Measurements from ENCODE around the gene LGALS7B. TPM values are rescaled to one million over a fixed set of nuclear protein-coding genes. Genes with fewer than 3 reads are reported as not detected.

Gene LGALS7B
- polyA plus RNA-seq, 1 of the 3 experiments (the other 2 are of a cell fraction), result not detected

DNA sequence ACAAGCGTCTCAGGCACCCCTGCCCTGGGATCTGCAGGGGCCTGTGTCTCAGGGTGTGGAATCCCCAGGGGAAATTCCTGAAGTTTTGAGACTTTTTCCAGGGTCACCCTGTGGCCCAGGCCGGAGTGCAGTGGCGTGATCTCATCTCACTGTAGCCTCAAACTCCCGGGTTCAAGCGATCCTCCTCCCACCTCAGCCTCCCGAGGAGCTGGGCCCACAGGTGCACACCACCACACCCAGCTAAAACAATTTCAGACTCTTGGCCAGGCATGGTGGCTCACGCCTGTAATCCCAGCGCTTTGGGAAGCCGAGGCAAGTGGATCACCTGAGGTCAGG lies 48.8 kb upstream of the LGALS7B start:
- Histone ChIP-seq H3K79me2 (ENCODE audit: insufficient read depth) (no peaks in the 10 kb centered on the region), H3K4me2 (no peak overlapping the region), H3K4me3 (ENCODE audit: low read depth in 2 of 2, low read length in 1 of 2) (no peak overlapping the region), H3K27ac (ENCODE audit: low read depth in 2 of 2, low read length in 1 of 2) (no peak overlapping the region), H3F3A (replicated peaks; ENCODE audit: insufficient read depth) (peaks cover 2% of the 10 kb centered on the region), H4K20me1 (ENCODE audit: insufficient read depth) (no peaks in the 10 kb centered on the region), H2AFZ (ENCODE audit: low read depth) (no peak overlapping the region), H3K9me2 (no peaks in the 10 kb centered on the region), H3K9me3 (no peaks in the 10 kb centered on the region), H3K36me3 (replicated peaks in 1 of 2; ENCODE audit: control insufficient read depth in 1 of 2, insufficient read depth in 2 of 2, low read length in 1 of 2) (no peaks in the 10 kb centered on the region), H3K9ac (no peak overlapping the region), H3K27me3 (ENCODE audit: insufficient read depth) (no peaks in the 10 kb centered on the region), H3K4me1 (ENCODE audit: control insufficient read depth in 1 of 2, insufficient read depth in 2 of 2, low read depth in 1 of 2, low read length in 1 of 2) (peaks cover 0 to 6% of the 10 kb centered on the region in 2 experiments; a peak in 1 of 4 replicates)
- DNase-seq, result no peak
- WGBS (ENCODE audit: low lambda C conversion rate), result 88% methylated on average over 9 of the region's 9 CpGs
- TF ChIP-seq, protein P1, sequence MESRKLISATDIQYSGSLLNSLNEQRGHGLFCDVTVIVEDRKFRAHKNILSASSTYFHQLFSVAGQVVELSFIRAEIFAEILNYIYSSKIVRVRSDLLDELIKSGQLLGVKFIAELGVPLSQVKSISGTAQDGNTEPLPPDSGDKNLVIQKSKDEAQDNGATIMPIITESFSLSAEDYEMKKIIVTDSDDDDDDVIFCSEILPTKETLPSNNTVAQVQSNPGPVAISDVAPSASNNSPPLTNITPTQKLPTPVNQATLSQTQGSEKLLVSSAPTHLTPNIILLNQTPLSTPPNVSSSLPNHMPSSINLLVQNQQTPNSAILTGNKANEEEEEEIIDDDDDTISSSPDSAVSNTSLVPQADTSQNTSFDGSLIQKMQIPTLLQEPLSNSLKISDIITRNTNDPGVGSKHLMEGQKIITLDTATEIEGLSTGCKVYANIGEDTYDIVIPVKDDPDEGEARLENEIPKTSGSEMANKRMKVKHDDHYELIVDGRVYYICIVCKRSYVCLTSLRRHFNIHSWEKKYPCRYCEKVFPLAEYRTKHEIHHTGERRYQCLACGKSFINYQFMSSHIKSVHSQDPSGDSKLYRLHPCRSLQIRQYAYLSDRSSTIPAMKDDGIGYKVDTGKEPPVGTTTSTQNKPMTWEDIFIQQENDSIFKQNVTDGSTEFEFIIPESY (IDR thresholded peaks at IDR 0.05; ENCODE audit: borderline replicate concordance, low read depth), result no peak
- no peak for TF ChIP-seq EP300 (IDR thresholded peaks at IDR 0.05; ENCODE audit: borderline replicate concordance in 1 of 2, low read depth in 1 of 2, low read length in 1 of 2)
- no peak for TF ChIP-seq ELF1 (IDR thresholded peaks at IDR 0.05)
- no peak for TF ChIP-seq NRF1 (IDR thresholded peaks at IDR 0.05; ENCODE audit: low read depth, low read length)
- TF ChIP-seq YY1 (IDR thresholded peaks at IDR 0.05; ENCODE audit: low read depth), result no peak
- TF ChIP-seq JUND (IDR thresholded peaks at IDR 0.05), result no peak
- TF ChIP-seq RAD21 (IDR thresholded peaks at IDR 0.05; ENCODE audit: low read length), result no peak
- TF ChIP-seq RCOR1 (IDR thresholded peaks at IDR 0.05; ENCODE audit: low read length), result no peak
- TF ChIP-seq, protein P2, sequence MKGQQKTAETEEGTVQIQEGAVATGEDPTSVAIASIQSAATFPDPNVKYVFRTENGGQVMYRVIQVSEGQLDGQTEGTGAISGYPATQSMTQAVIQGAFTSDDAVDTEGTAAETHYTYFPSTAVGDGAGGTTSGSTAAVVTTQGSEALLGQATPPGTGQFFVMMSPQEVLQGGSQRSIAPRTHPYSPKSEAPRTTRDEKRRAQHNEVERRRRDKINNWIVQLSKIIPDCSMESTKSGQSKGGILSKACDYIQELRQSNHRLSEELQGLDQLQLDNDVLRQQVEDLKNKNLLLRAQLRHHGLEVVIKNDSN (IDR thresholded peaks at IDR 0.05; ENCODE audit: borderline replicate concordance, low read depth), result no peak
- TF ChIP-seq CHD2 (IDR thresholded peaks at IDR 0.05; ENCODE audit: low read length, partially characterized antibody), result no peak
- no peak for TF ChIP-seq SMC3 (IDR thresholded peaks at IDR 0.05; ENCODE audit: low read depth, low read length)
- no peak for TF ChIP-seq TAF1 (IDR thresholded peaks at IDR 0.05; ENCODE audit: borderline replicate concordance, low read depth, low read length)
- TF ChIP-seq FOXM1 (IDR thresholded peaks at IDR 0.05; ENCODE audit: low read depth), result no peak
- TF ChIP-seq RFX5 (IDR thresholded peaks at IDR 0.05; ENCODE audit: low read length), result no peak
- TF ChIP-seq TCF12 (IDR thresholded peaks at IDR 0.05), result no peak
- no peak for TF ChIP-seq FOSL2 (IDR thresholded peaks at IDR 0.05; ENCODE audit: borderline replicate concordance, low read depth)
- ChIA-PET CTCF (no interaction called here), POLR2A (no interaction called here)

DNA sequence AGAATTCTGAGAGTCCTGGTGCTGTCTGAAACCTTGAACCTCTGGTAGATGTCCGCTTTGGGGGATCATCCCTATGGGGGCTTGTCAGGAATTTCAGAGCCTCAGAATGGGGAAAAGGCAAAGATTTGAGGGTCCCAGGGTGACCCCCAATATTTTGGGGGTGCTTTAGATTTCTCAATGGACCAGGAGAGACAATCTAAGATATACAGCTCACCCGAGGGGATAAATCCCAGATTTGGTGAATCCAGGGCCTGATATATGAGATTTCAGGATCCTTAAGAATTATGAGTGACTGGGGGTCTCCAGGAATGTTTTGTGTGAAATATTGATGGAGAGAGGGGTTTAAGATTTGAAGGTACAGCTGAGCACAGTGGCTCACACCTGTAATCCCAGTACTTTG lies 48.1 kb upstream of the LGALS7B start:
- H2AFZ ChIP-seq (ENCODE audit: low read depth), result no peak overlapping the region
- CTCF ChIA-PET, result no interaction called here
- no peaks in the 10 kb centered on the region for H4K20me1 ChIP-seq (ENCODE audit: insufficient read depth)
- H3K27me3 ChIP-seq (ENCODE audit: insufficient read depth), result no peaks in the 10 kb centered on the region
- no peak overlapping the region for H3K9ac ChIP-seq
- H3K9me3 ChIP-seq, result no peaks in the 10 kb centered on the region
- POLR2A ChIA-PET, result no interaction called here
- no peak overlapping the region for H3K4me3 ChIP-seq (ENCODE audit: low read depth in 2 of 2, low read length in 1 of 2)
- H3K79me2 ChIP-seq (ENCODE audit: insufficient read depth), result no peaks in the 10 kb centered on the region
- WGBS (ENCODE audit: low lambda C conversion rate), result 81% methylated on average over 2 of the region's 2 CpGs
- DNase-seq, result no peak
- no peaks in the 10 kb centered on the region for H3K9me2 ChIP-seq
- H3F3A ChIP-seq (replicated peaks; ENCODE audit: insufficient read depth), result no peaks in the 10 kb centered on the region
- no peak overlapping the region for H3K27ac ChIP-seq (ENCODE audit: low read depth in 2 of 2, low read length in 1 of 2)
- H3K4me1 ChIP-seq (ENCODE audit: control insufficient read depth in 1 of 2, insufficient read depth in 2 of 2, low read depth in 1 of 2, low read length in 1 of 2), result peaks cover 0 to 4% of the 10 kb centered on the region in 2 experiments; a peak in 1 of 4 replicates
- H3K36me3 ChIP-seq (replicated peaks in 1 of 2; ENCODE audit: control insufficient read depth in 1 of 2, insufficient read depth in 2 of 2, low read length in 1 of 2), result no peaks in the 10 kb centered on the region
- H3K4me2 ChIP-seq, result no peak overlapping the region
- TF ChIP-seq, protein P3, sequence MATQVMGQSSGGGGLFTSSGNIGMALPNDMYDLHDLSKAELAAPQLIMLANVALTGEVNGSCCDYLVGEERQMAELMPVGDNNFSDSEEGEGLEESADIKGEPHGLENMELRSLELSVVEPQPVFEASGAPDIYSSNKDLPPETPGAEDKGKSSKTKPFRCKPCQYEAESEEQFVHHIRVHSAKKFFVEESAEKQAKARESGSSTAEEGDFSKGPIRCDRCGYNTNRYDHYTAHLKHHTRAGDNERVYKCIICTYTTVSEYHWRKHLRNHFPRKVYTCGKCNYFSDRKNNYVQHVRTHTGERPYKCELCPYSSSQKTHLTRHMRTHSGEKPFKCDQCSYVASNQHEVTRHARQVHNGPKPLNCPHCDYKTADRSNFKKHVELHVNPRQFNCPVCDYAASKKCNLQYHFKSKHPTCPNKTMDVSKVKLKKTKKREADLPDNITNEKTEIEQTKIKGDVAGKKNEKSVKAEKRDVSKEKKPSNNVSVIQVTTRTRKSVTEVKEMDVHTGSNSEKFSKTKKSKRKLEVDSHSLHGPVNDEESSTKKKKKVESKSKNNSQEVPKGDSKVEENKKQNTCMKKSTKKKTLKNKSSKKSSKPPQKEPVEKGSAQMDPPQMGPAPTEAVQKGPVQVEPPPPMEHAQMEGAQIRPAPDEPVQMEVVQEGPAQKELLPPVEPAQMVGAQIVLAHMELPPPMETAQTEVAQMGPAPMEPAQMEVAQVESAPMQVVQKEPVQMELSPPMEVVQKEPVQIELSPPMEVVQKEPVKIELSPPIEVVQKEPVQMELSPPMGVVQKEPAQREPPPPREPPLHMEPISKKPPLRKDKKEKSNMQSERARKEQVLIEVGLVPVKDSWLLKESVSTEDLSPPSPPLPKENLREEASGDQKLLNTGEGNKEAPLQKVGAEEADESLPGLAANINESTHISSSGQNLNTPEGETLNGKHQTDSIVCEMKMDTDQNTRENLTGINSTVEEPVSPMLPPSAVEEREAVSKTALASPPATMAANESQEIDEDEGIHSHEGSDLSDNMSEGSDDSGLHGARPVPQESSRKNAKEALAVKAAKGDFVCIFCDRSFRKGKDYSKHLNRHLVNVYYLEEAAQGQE (IDR thresholded peaks at IDR 0.05; ENCODE audit: low read depth, low read length), result no peak
- TF ChIP-seq RCOR1 (IDR thresholded peaks at IDR 0.05; ENCODE audit: low read length), result no peak
- no peak for TF ChIP-seq NRF1 (IDR thresholded peaks at IDR 0.05; ENCODE audit: low read depth, low read length)
- TF ChIP-seq, protein P4, sequence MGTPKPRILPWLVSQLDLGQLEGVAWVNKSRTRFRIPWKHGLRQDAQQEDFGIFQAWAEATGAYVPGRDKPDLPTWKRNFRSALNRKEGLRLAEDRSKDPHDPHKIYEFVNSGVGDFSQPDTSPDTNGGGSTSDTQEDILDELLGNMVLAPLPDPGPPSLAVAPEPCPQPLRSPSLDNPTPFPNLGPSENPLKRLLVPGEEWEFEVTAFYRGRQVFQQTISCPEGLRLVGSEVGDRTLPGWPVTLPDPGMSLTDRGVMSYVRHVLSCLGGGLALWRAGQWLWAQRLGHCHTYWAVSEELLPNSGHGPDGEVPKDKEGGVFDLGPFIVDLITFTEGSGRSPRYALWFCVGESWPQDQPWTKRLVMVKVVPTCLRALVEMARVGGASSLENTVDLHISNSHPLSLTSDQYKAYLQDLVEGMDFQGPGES (IDR thresholded peaks at IDR 0.05; ENCODE audit: low read depth, low read length), result no peak
- no peak for TF ChIP-seq CHD2 (IDR thresholded peaks at IDR 0.05; ENCODE audit: low read length, partially characterized antibody)
- no peak for TF ChIP-seq RXRA (IDR thresholded peaks at IDR 0.05; ENCODE audit: borderline replicate concordance, low read depth)
- TF ChIP-seq, protein P5, sequence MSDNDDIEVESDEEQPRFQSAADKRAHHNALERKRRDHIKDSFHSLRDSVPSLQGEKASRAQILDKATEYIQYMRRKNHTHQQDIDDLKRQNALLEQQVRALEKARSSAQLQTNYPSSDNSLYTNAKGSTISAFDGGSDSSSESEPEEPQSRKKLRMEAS (IDR thresholded peaks at IDR 0.05; ENCODE audit: low read depth), result no peak
- no peak for TF ChIP-seq RFX5 (IDR thresholded peaks at IDR 0.05; ENCODE audit: low read length)
- no peak for TF ChIP-seq NFIC (IDR thresholded peaks at IDR 0.05; ENCODE audit: borderline replicate concordance)
- no peak for TF ChIP-seq TCF12 (IDR thresholded peaks at IDR 0.05)
- no peak for TF ChIP-seq JUND (IDR thresholded peaks at IDR 0.05)
- TF ChIP-seq YY1 (IDR thresholded peaks at IDR 0.05; ENCODE audit: low read depth), result no peak
- no peak for TF ChIP-seq EZH2phosphoT487 (IDR thresholded peaks at IDR 0.05; ENCODE audit: borderline replicate concordance, low read depth)

All from SK-N-SH (cell line).